GM18508 (cell line): ENCODE results near the gene CSNK1G3.
"Not testable (repeated sequence)": the region's sequence is repeated elsewhere in the genome, so short reads cannot be mapped to it uniquely, and the experiment has no call there.

Experiments
- ATAC-seq: cut with Tn5 transposase; IDR thresholded peaks from one replicate; pipeline ENCODE4 v1.9.1; 2021; ENCODE audit warnings: moderate number of reproducible peaks; ENCODE audit not compliant: insufficient read depth, unreplicated experiment

The CSNK1G3 gene

GRCh38 chr5:123628860-123629544, 117.0 kb downstream of the CSNK1G3 start:
- ATAC-seq: no peak

- ATAC-seq: no peak
Observed at GRCh38 chr5:123636006-123636405, 124.0 kb downstream of the CSNK1G3 start.

GRCh38 chr5:123637028-123637427, 125.1 kb downstream of the CSNK1G3 start:
- ATAC-seq: not testable (repeated sequence)

DNA sequence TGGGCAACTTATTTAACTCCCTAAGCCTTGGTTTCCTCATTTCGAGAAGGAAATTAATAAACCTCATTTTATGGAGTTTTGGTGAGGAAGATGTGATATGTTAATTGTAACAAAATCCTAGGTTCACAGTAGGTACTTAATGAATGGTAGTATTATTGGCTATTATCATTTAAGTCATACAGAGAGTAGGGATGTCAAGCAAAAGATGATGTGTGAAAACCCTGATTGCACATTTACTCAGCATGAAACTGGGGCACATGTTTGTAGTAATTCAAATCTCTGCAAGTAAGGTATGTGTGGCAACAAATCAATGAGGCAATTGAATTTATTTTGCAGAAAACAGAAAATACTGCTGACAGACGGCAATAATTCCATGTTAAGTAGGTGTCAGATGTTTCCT, 127.3 kb downstream of the CSNK1G3 start:
- ATAC-seq: no peak

DNA sequence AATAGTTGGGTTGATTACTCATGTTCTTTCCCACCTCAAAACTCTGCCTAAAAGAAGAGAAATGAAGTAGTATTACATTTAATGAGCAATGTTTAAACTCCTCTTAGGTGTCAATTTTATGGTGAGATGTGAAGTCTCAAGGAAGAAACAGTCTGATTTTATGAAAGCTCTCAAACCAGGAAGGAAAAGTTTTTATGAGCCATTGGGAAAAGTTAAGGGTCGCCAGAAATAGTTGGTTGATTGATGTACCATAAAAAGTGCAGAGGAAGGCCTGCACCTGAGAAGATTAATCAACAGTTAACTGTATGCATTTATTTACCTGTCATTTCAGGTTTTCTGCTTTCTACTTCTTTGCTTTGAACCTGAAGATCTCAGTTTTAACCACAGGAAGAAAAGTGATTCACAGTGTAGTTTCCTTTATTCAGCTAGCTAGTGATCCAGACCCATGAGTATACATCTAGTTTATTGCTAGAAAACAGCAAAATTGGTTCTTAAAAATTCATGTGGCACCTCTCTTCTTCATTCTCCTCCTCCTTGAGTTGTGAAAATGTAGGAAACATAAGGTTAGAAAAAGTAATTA, 133.1 kb downstream of the CSNK1G3 start:
- ATAC-seq: no peak

DNA sequence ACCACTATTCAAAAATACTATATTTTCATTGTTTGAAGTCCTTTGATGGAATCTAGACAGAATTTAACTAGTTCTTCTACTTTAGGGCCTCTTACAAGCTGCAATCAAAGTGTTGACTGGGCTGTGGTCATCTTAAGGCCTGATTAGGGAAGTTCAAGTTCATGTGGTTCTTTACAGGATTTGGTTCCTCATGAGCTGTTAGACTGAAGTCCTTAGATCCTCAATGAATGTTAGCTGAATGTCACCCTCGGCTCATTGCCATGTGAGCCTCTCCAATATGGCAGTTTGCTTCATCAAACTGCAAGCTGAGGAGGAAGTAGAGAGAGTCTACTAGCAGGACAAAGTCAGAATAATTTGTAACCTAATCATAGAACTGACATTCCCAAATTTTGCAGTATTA, 135.1 kb downstream of the CSNK1G3 start:
- no peak for ATAC-seq

GRCh38 chr5:123651234-123651633, 139.3 kb downstream of the CSNK1G3 start:
- ATAC-seq: no peak

DNA sequence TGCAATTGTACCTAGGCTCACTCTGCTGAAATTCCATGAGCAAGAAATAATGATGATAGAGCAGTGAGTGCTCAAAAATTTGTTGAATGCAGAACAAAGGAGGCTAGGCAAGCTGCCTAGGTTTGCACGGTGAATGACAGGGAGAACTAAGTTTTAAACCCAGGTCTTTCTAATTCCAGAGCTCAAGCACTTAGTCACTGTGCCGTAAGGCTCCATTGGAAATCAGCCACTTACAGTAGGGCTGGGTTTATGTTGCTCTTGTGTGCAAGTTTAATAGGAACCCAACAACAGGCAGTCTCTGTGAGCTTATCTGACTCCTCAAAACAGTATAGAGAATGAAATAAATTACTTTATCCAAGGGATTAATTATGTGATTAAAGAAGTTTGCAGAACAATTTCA, 147.0 kb downstream of the CSNK1G3 start:
- ATAC-seq: no peak

DNA sequence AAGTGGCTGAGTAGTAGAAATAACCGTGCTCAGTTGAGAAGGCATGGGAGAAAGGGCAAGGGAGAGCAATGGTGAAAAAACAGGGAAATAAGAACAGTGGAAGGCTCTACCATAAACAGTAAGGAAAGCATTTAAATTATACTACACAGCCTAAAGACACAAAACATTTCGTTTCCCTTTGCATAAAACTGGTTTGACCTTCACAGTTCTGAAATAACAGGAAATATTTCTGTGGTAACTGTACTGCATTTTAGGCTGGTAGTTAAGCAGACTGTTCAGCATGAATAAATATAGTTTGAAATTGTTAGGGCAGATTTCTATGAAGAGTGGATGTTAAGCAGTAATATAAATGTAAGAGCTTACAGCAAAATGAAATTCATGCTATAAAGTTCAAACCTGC, 147.5 kb downstream of the CSNK1G3 start:
- no peak for ATAC-seq

DNA sequence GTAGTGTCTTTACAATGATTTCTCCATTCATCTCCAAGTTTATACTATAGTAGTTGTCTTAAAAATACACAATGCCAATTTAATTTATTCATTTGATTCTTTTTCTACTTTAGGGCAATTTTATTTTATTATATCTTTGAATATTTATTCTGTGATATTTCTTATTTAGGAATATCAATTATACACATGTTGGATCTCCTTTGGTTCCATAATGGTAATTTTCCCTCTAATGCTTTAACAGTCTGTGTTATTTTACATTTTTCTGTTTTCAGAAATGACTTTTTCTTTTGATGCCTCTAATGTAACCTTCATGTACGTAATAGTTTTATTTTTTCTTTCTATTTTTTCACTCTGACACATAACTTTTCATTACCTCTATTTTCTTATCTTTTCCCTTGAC, 153.0 kb downstream of the CSNK1G3 start:
- ATAC-seq: no peak

- no peak for ATAC-seq
Observed at GRCh38 chr5:123665822-123666371, 153.9 kb downstream of the CSNK1G3 start.
